Vagina (tissue), 2 donors: ENCODE measurements around the gene IVNS1ABP.

Experiments
- CTCF ChIP-seq, 3 experiments: fragments of 450-650 bp in 2 of 3; fragments of 200-600 bp in 1 of 3; sonication (generic) in 1 of 3; IDR thresholded peaks; one replicate each; pipeline ENCODE4 v1.5.1; 2017 to 2019; ENCODE audit warnings: antibody characterized with exemption in 3 of 3, mild to moderate bottlenecking in 2 of 3, moderate library complexity in 2 of 3
- POLR2A ChIP-seq, 2 donors: fragments of 450-650 bp; IDR thresholded peaks; one replicate each; pipeline ENCODE4 v1.6.1; 2017; ENCODE audit warnings: antibody characterized with exemption in 2 of 2, mild to moderate bottlenecking in 2 of 2, moderate library complexity in 2 of 2
- POLR2AphosphoS5 ChIP-seq, 2 donors: sonication (generic); formaldehyde crosslinking; IDR thresholded peaks; one replicate each; pipeline ENCODE4 v1.9.0; 2017; ENCODE audit warnings: antibody characterized with exemption in 2 of 2, mild to moderate bottlenecking in 2 of 2, low read depth in 1 of 2; ENCODE audit not compliant: insufficient read depth in 1 of 2

DNA sequence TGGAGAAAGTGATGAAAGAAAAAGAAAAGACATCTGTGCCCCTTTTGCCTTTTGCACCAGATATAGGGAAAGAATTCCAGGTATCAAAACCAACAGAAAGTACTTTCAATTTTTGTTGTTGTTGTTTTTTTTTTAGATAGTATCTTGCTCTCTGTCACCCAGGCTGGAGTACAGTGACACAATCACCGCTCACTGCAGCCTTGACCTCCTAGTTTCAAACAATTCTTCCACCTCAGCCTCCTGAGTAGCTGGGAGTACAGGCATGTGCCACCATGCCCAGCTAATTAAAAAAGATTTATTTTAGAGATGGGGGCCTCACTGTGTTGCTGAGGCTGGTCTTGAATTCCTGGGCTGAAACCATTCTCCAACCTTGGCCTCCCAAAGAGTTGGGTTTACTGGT is 31.3 kb upstream of the IVNS1ABP start:
- TF ChIP-seq POLR2A (IDR thresholded peaks at IDR 0.05) (no peak), POLR2AphosphoS5 (IDR thresholded peaks at IDR 0.05; ENCODE audit: insufficient read depth in 1 of 2, low read depth in 1 of 2) (no peak), CTCF (IDR thresholded peaks at IDR 0.05) (no peak)
